GM12878 (cell line): ENCODE data around the gene SACM1L. TPM values are rescaled to one million over a fixed set of nuclear protein-coding genes. Genes with fewer than 3 reads are reported as not detected.

ENCODE experiments used
- ATAC-seq: fragments of 200-7000 bp; cut with Tn5 transposase; 3 replicates; pipeline ENCODE4 v1.9.1; 2020; ENCODE audit warnings: mild to moderate bottlenecking, moderate library complexity
- BruUV-seq: library from RNA; stranded (reverse); fragments of 400-500 nt; replicated peaks from 2 replicates; lab custom pipeline; 2021; lab: Mats Ljungman, UMichigan
- CTCF ChIA-PET: fragments of 300-600 bp; sonication (Branson Sonifier 250); formaldehyde crosslinking; extraction: SDS; loops from one replicate; lab custom pipeline; 2021; ENCODE audit warnings: inconsistent platforms; lab: Yijun Ruan, JAX
- POLR2A ChIA-PET: fragments of 350-600 bp; formaldehyde crosslinking; extraction: SDS; loops from one replicate; lab custom pipeline; 2021; ENCODE audit warnings: inconsistent platforms; lab: Charles Lee
- RAD21 ChIA-PET: fragments of 300-600 bp; sonication (Branson Sonifier 250); formaldehyde crosslinking; loops from one replicate; lab custom pipeline; 2023; ENCODE audit warnings: antibody characterized with exemption; ENCODE audit not compliant: unreplicated experiment; lab: Charles Lee
- SMC1A ChIA-PET: fragments of 300-600 bp; sonication (Branson Sonifier 250); formaldehyde crosslinking; loops from one replicate; lab custom pipeline; 2023; ENCODE audit not compliant: unreplicated experiment, uncharacterized antibody; lab: Charles Lee
- DNase-seq: peaks from one replicate; pipeline ENCODE4 v3.0.0-alpha.2; 2011; ENCODE audit warnings: low read depth, low spot score
- FAIRE-seq: peaks from 3 replicates; lab custom pipeline; 2011; peaks lifted over from hg19 to GRCh38; lab: Jason Lieb, UNC
- H2AFZ ChIP-seq: 2 replicates; pipeline ENCODE4 v1.6.0; 2011; ENCODE audit warnings: low read depth, low read length, control low read depth; ENCODE audit not compliant: control insufficient read depth
- H3K27ac ChIP-seq: 2 replicates; pipeline ENCODE4 v1.5.1; 2011; ENCODE audit warnings: control low read depth; ENCODE audit not compliant: control insufficient read depth, insufficient read depth
- H3K27me3 ChIP-seq, 2 experiments: replicated peaks in 1 of 2; 2 replicates each; pipeline versions ENCODE4 v1.6.0 to v1.6.1; 2011; ENCODE audit warnings: low read length in 1 of 2; ENCODE audit not compliant: control insufficient read depth in 2 of 2, insufficient read depth in 2 of 2
- H3K36me3 ChIP-seq, 2 experiments: 2 replicates each; pipeline ENCODE4 v1.5.1; 2011; ENCODE audit warnings: low read length in 1 of 2; ENCODE audit not compliant: control insufficient read depth in 2 of 2, insufficient read depth in 2 of 2
- H3K4me1 ChIP-seq: 2 replicates; pipeline ENCODE4 v1.6.1; 2011; ENCODE audit warnings: mild to moderate bottlenecking, low read length, moderate library complexity, mixed read lengths; ENCODE audit not compliant: control insufficient read depth, insufficient read depth
- H3K4me2 ChIP-seq: 2 replicates; pipeline ENCODE4 v1.6.0; 2011; ENCODE audit warnings: control low read depth; ENCODE audit not compliant: control insufficient read depth, insufficient read depth
- H3K4me3 ChIP-seq: fragments of 200-600 bp; sonication (generic); 2 replicates; pipeline ENCODE4 v1.5.1; 2016
- H3K79me2 ChIP-seq: 2 replicates; pipeline ENCODE4 v1.6.0; 2011; ENCODE audit warnings: low read length; ENCODE audit not compliant: control insufficient read depth, insufficient read depth
- H3K9ac ChIP-seq: 2 replicates; pipeline ENCODE4 v1.8.0; 2011; ENCODE audit warnings: low read length, control low read depth, mixed read lengths; ENCODE audit not compliant: control insufficient read depth, insufficient read depth
- H3K9me3 ChIP-seq: replicated peaks from 3 replicates; pipeline ENCODE4 v1.5.1; 2011; ENCODE audit warnings: mild to moderate bottlenecking, low read length; ENCODE audit not compliant: control insufficient read depth, insufficient read depth
- H4K20me1 ChIP-seq: 2 replicates; pipeline ENCODE4 v1.6.0; 2011; ENCODE audit not compliant: control insufficient read depth, insufficient read depth
- BCL11A ChIP-seq: IDR thresholded peaks from 2 replicates; pipeline ENCODE4 v1.6.1; 2011; ENCODE audit warnings: low read depth, low read length
- BCL3 ChIP-seq: IDR thresholded peaks from 2 replicates; pipeline ENCODE4 v1.6.1; 2011; ENCODE audit warnings: borderline replicate concordance, low read depth, mild to moderate bottlenecking, moderate library complexity, low read length; ENCODE audit not compliant: insufficient read depth, poor library complexity, severe bottlenecking
- BRCA1 ChIP-seq: IDR thresholded peaks from 2 replicates; pipeline ENCODE4 v1.6.1; 2011; ENCODE audit warnings: low read depth, low read length, improper control_type of control experiment
- E2F4 ChIP-seq: IDR thresholded peaks from 2 replicates; pipeline ENCODE4 v1.6.1; 2012; ENCODE audit warnings: low read depth, low read length, improper control_type of control experiment
- EED ChIP-seq: sonication (generic); IDR thresholded peaks from 2 replicates; pipeline ENCODE4 v1.6.1; 2016; ENCODE audit warnings: antibody characterized with exemption, low read depth
- MYC ChIP-seq: IDR thresholded peaks from 2 replicates; pipeline ENCODE4 v1.6.1; 2011; ENCODE audit warnings: mild to moderate bottlenecking, low read length, moderate library complexity, inconsistent platforms; ENCODE audit not compliant: insufficient read depth, insufficient replicate concordance, insufficient read length, severe bottlenecking
- NRF1 ChIP-seq: conservative IDR thresholded peaks from 2 replicates; pipeline ENCODE4 v1.6.1; 2011; ENCODE audit warnings: mild to moderate bottlenecking, low read depth, low read length, improper control_type of control experiment
- RB1 ChIP-seq: fragments of 450-650 bp; formaldehyde crosslinking; IDR thresholded peaks from 2 replicates; pipeline ENCODE4 v1.6.1; 2017; ENCODE audit warnings: mild to moderate bottlenecking, borderline replicate concordance
- RBBP5 ChIP-seq: fragments of 200-600 bp; sonication (generic); conservative IDR thresholded peaks from 2 replicates; pipeline ENCODE4 v1.6.1; 2016
- SPI1 ChIP-seq: IDR thresholded peaks from 2 replicates; pipeline ENCODE4 v1.6.1; 2011; ENCODE audit warnings: low read depth, mild to moderate bottlenecking, low read length, moderate library complexity, borderline replicate concordance; ENCODE audit not compliant: insufficient read depth
- ZZZ3 ChIP-seq: IDR thresholded peaks from 2 replicates; pipeline ENCODE4 v1.6.1; 2011; ENCODE audit warnings: low read depth; ENCODE audit not compliant: control insufficient read depth, insufficient read length
- WGBS: methylation state at CpG from one replicate; pipeline ENCODE4 v1.1.6; 2016; ENCODE audit warnings: low lambda C conversion rate; ENCODE audit not compliant: insufficient replicate concordance, insufficient coverage; ENCODE audit errors: missing lambda C conversion rate; 5-methylcytosine and 5-hydroxymethylcytosine counted together
- in situ Hi-C: fragments of 300-500 bp; cut with MboI; formaldehyde crosslinking; loops from 9 replicates; pipeline ENCODE4 v1.14.3; 2018; ENCODE audit warnings: mixed read lengths
- intact Hi-C: fragments of 100-400 bp; cut with micrococcal nuclease; formaldehyde crosslinking; loops from one replicate; pipeline ENCODE4 v1.14.2; 2022; ENCODE audit not compliant: unreplicated experiment
- polyA plus RNA-seq, 11 experiments: library from polyadenylated mRNA; depleted of rRNA in 4 of 11; unstranded in 6 of 11; stranded (reverse) in 5 of 11; fragments of >200 nt; fragmentation: Nextera tagmentation in 4 of 11; fragmentation: Illumina TruSeq in 1 of 11; extraction: Ambion mirVana in 4 of 11; extraction: Trizol in 1 of 11; gene quantifications; 1 replicate in 1 of 11; 2 replicates in 10 of 11; pipeline versions ENCODE4 v1.2.1 to v1.2.3, GENCODE V29; 2011 to 2016; ENCODE audit warnings: inconsistent platforms in 2 of 11, missing spikeins in 2 of 11, low read depth in 1 of 11
- total RNA-seq, 4 experiments: library from RNA; depleted of rRNA in 3 of 4; stranded (reverse); fragments of >200 nt in 3 of 4; fragmentation: Illumina TruSeq in 1 of 4; extraction: Trizol in 1 of 4; gene quantifications; 2 replicates each; pipeline versions ENCODE4 v1.2.1 to v1.2.3, GENCODE V29; 2013 to 2021

The SACM1L gene
- total and polyA plus RNA-seq, 10 of the 15 experiments (the other 5 are each of a cell fraction or from before 2014, with no cell fraction given), result 16.5 to 48.3 (median 28.9) TPM

DNA sequence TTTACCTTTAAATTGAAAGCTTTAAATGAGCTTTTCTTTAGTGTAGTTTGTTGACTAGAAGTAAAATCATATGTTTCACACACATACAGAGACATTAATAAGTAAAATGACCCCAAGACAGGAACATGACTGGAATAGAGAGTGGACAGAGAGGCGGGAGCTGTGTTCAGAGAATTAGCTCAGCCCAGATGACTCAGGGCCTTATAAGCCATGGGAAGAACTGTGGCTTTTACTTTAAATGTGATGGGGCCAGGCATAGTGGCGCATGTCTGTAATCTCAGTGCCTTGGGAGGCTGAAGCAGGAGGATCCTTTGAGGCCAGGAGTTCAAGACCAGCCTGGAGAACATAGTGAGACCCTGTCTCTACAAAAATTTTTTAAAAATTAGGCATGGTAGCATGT is 26.7 kb downstream of the SACM1L start:
- BruUV-seq, result no TSS peak

More for the DNA sequence above, 26.7 kb downstream of the SACM1L start:
- no peaks in the 10 kb centered on the region for H3K79me2 ChIP-seq
- TF ChIP-seq RB1 (no peak), EED (no peak), BRCA1 (no peak), BCL3 (no peak), SPI1 (no peak), ZZZ3 (no peak), MYC (no peak), RBBP5 (no peak), E2F4 (no peak), BCL11A (no peak), NRF1 (no peak)
- no peaks in the 10 kb centered on the region for H3K9me3 ChIP-seq
- no peaks in the 10 kb centered on the region for H3K27me3 ChIP-seq
- DNase-seq (no peak), FAIRE-seq (no peak), ATAC-seq (no peak)
- H4K20me1 ChIP-seq, result no peaks in the 10 kb centered on the region
- ChIA-PET POLR2A (interaction anchor here (0.6 to 1.5 kb wide), 5 partner anchors 11 to 625 kb away, joined by 3 to 7 read pairs (median 5); no protein-coding TSS in a partner anchor), RAD21 (no interaction called here), CTCF (interaction anchor here (1.8 kb wide), 1 partner anchor 12 kb away, joined by 5 read pairs; no protein-coding TSS in a partner anchor), SMC1A (interaction anchor here (0.8 to 1.5 kb wide), 5 partner anchors 11 to 674 kb away, joined by 3 to 5 read pairs (median 3); no protein-coding TSS in a partner anchor)
- whole genome bisulfite sequencing, result 79% methylated on average over 2 of the region's 2 CpGs
- no peaks in the 10 kb centered on the region for H3K4me1 ChIP-seq
- H3K9ac ChIP-seq, result no peak overlapping the region
- peaks cover 3 to 21% of the 10 kb centered on the region in 2 experiments for H3K36me3 ChIP-seq
- no peak overlapping the region for H3K4me3 ChIP-seq
- in situ Hi-C loops, result no loop called here
- H3K4me2 ChIP-seq, result no peak overlapping the region
- H3K27ac ChIP-seq, result no peak overlapping the region
- no peak overlapping the region for H2AFZ ChIP-seq
- intact Hi-C loops, result no loop called here
